Tibial nerve (tissue), 3 donors: Measurements from ENCODE around the gene CDK6.

ENCODE experiments used
- CTCF ChIP-seq, 5 experiments: fragments of 200-600 bp in 3 of 5; fragments of 450-650 bp in 2 of 5; sonication (generic) in 3 of 5; IDR thresholded peaks; one replicate each; pipeline ENCODE4 v1.5.1; 2016 to 2019; ENCODE audit warnings: antibody characterized with exemption in 5 of 5, mild to moderate bottlenecking in 3 of 5, moderate library complexity in 2 of 5
- POLR2A ChIP-seq, 2 donors: fragments of 450-650 bp; IDR thresholded peaks; one replicate each; pipeline ENCODE4 v1.6.1; 2017; ENCODE audit warnings: antibody characterized with exemption in 2 of 2, mild to moderate bottlenecking in 2 of 2, moderate library complexity in 2 of 2

DNA sequence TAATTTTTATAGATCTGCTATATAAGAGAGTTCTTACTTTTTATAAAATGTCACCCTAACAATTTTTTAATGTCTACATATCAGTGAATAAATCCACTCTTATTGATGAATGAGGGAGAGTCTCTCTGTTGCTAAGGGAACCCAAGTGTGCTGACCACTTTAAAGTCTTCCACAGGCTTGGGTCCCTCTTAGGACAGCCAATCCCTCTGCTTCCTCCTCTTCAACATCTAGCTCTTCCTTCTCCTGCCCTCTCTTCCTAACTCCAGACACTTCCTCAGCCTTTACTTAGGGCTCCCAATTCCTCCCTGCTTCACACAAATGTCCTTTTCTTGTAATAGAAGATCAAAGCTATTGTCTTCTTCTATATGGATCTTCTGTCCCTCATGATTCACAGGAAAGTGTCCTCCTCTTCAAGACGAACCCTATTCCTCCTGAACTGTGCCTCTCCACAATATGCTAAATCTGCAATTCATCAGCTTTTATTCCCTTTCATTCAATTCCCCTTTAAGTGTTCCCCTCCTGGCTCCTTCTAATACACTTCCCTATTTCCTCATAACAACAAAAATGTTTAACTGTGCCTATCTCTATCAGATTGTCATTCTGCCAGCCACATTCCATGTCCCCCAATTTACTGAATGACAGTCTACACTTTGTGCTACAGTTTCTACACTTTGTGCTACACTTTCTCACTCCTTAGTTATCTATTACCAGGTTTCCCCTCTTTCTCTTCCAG, 37.7 kb downstream of the CDK6 start:
- TF ChIP-seq POLR2A (IDR thresholded peaks at IDR 0.05) (no peak), CTCF (IDR thresholded peaks at IDR 0.05) (no peak)
